ENCODE results near the gene MRGPRX1.
"Not testable (repeated sequence)": the region's sequence is repeated elsewhere in the genome, so short reads cannot be mapped to it uniquely, and the experiment has no call there.

MRGPRX1 gene

GRCh38 chr11:18907391-18907790 is 31.8 kb downstream of the MRGPRX1 start:
- Histone ChIP-seq H3K9ac (ENCODE audit: low read length) (no peak overlapping the region), H3K9me2 (replicated peaks; ENCODE audit: insufficient read depth, low read length) (no peaks in the 10 kb centered on the region), H3K27ac (ENCODE audit: low read length) (no peak overlapping the region), H2AFZ (ENCODE audit: low read length) (no peak overlapping the region), H4K20me1 (ENCODE audit: insufficient read depth, low read length) (no peaks in the 10 kb centered on the region), H3K9me3 (replicated peaks; ENCODE audit: insufficient read depth, low read length) (no peaks in the 10 kb centered on the region), H3K27me3 (replicated peaks; ENCODE audit: insufficient read depth, low read length) (no peaks in the 10 kb centered on the region), H3K79me2 (ENCODE audit: low read length) (no peaks in the 10 kb centered on the region), H3K4me1 (ENCODE audit: low read length) (no peaks in the 10 kb centered on the region), H3K4me3 (ENCODE audit: low read length) (no peak overlapping the region), H3K4me2 (ENCODE audit: low read depth, low read length) (no peak overlapping the region), H3F3A (ENCODE audit: insufficient read depth, low read length) (no peaks in the 10 kb centered on the region), H3K36me3 (replicated peaks; ENCODE audit: insufficient read depth, low read length) (no peaks in the 10 kb centered on the region)
- TF ChIP-seq CTCF (IDR thresholded peaks at IDR 0.05; ENCODE audit: low read length) (no peak), EZH2phosphoT487 (IDR thresholded peaks at IDR 0.05; ENCODE audit: low read length) (no peak), EZH2 (optimal IDR thresholded peaks at IDR 0.05; ENCODE audit: low read depth, low read length) (no peak)
- DNase-seq, result no peak

- not testable (repeated sequence) for H3F3A ChIP-seq (ENCODE audit: insufficient read depth, low read length); H3K79me2 ChIP-seq (ENCODE audit: low read length); H3K27ac ChIP-seq (ENCODE audit: low read length); H3K4me2 ChIP-seq (ENCODE audit: low read depth, low read length); H3K4me3 ChIP-seq (ENCODE audit: low read length); DNase-seq; H3K4me1 ChIP-seq (ENCODE audit: low read length); H4K20me1 ChIP-seq (ENCODE audit: insufficient read depth, low read length); H2AFZ ChIP-seq (ENCODE audit: low read length); H3K9ac ChIP-seq (ENCODE audit: low read length); H3K36me3 ChIP-seq (replicated peaks; ENCODE audit: insufficient read depth, low read length); H3K9me3 ChIP-seq (replicated peaks; ENCODE audit: insufficient read depth, low read length); H3K9me2 ChIP-seq (replicated peaks; ENCODE audit: insufficient read depth, low read length); H3K27me3 ChIP-seq (replicated peaks; ENCODE audit: insufficient read depth, low read length)
Observed at GRCh38 chr11:18900637-18901036, 38.6 kb downstream of the MRGPRX1 start.

GRCh38 chr11:18900151-18900611 is 39.0 kb downstream of the MRGPRX1 start:
- H3K4me2 ChIP-seq (ENCODE audit: low read depth, low read length); H3F3A ChIP-seq (ENCODE audit: insufficient read depth, low read length); H3K27ac ChIP-seq (ENCODE audit: low read length); H3K9ac ChIP-seq (ENCODE audit: low read length); H3K27me3 ChIP-seq (replicated peaks; ENCODE audit: insufficient read depth, low read length); H3K36me3 ChIP-seq (replicated peaks; ENCODE audit: insufficient read depth, low read length); H3K9me3 ChIP-seq (replicated peaks; ENCODE audit: insufficient read depth, low read length); H3K4me1 ChIP-seq (ENCODE audit: low read length); H4K20me1 ChIP-seq (ENCODE audit: insufficient read depth, low read length); H2AFZ ChIP-seq (ENCODE audit: low read length); DNase-seq; H3K4me3 ChIP-seq (ENCODE audit: low read length); H3K79me2 ChIP-seq (ENCODE audit: low read length); H3K9me2 ChIP-seq (replicated peaks; ENCODE audit: insufficient read depth, low read length): not testable (repeated sequence)

GRCh38 chr11:18891712-18892111 is 47.5 kb downstream of the MRGPRX1 start:
- H3K4me1 ChIP-seq (ENCODE audit: low read length); H3K36me3 ChIP-seq (replicated peaks; ENCODE audit: insufficient read depth, low read length); H3K27me3 ChIP-seq (replicated peaks; ENCODE audit: insufficient read depth, low read length): not testable (repeated sequence)

GRCh38 chr11:18890615-18891014 is 48.6 kb downstream of the MRGPRX1 start:
- no peaks in the 10 kb centered on the region for H3K27me3 ChIP-seq (replicated peaks; ENCODE audit: insufficient read depth, low read length)
- H3K27ac ChIP-seq (ENCODE audit: low read length), result no peak overlapping the region
- TF ChIP-seq EZH2 (optimal IDR thresholded peaks at IDR 0.05; ENCODE audit: low read depth, low read length), result no peak
- no peak for TF ChIP-seq EZH2phosphoT487 (IDR thresholded peaks at IDR 0.05; ENCODE audit: low read length)
- no peak for TF ChIP-seq CTCF (IDR thresholded peaks at IDR 0.05; ENCODE audit: low read length)

More at GRCh38 chr11:18891712-18892111, 47.5 kb downstream of the MRGPRX1 start:
- not testable (repeated sequence) for H2AFZ ChIP-seq (ENCODE audit: low read length); H3K9me2 ChIP-seq (replicated peaks; ENCODE audit: insufficient read depth, low read length); H3K9ac ChIP-seq (ENCODE audit: low read length); H3K27ac ChIP-seq (ENCODE audit: low read length); H3K79me2 ChIP-seq (ENCODE audit: low read length); DNase-seq; H4K20me1 ChIP-seq (ENCODE audit: insufficient read depth, low read length); H3K4me3 ChIP-seq (ENCODE audit: low read length); H3K9me3 ChIP-seq (replicated peaks; ENCODE audit: insufficient read depth, low read length); H3F3A ChIP-seq (ENCODE audit: insufficient read depth, low read length); H3K4me2 ChIP-seq (ENCODE audit: low read depth, low read length)

More at GRCh38 chr11:18890615-18891014, 48.6 kb downstream of the MRGPRX1 start:
- H2AFZ ChIP-seq (ENCODE audit: low read length), result no peak overlapping the region
- no peaks in the 10 kb centered on the region for H3K36me3 ChIP-seq (replicated peaks; ENCODE audit: insufficient read depth, low read length)
- no peak overlapping the region for H3K9ac ChIP-seq (ENCODE audit: low read length)
- H3K4me3 ChIP-seq (ENCODE audit: low read length), result no peak overlapping the region
- no peaks in the 10 kb centered on the region for H3K9me3 ChIP-seq (replicated peaks; ENCODE audit: insufficient read depth, low read length)
- no peaks in the 10 kb centered on the region for H3F3A ChIP-seq (ENCODE audit: insufficient read depth, low read length)
- no peaks in the 10 kb centered on the region for H3K4me1 ChIP-seq (ENCODE audit: low read length)
- no peak overlapping the region for H3K4me2 ChIP-seq (ENCODE audit: low read depth, low read length)
- no peak for DNase-seq
- H3K9me2 ChIP-seq (replicated peaks; ENCODE audit: insufficient read depth, low read length), result no peaks in the 10 kb centered on the region
- H4K20me1 ChIP-seq (ENCODE audit: insufficient read depth, low read length), result no peaks in the 10 kb centered on the region
- H3K79me2 ChIP-seq (ENCODE audit: low read length), result no peaks in the 10 kb centered on the region
